Gastroesophageal sphincter (tissue), 3 donors: Measurements from ENCODE around the gene EME1.

Experiments used
- CTCF ChIP-seq, 4 experiments: fragments of 200-600 bp in 2 of 4; fragments of 450-650 bp in 2 of 4; sonication (generic) in 1 of 4; IDR thresholded peaks; one replicate each; pipeline ENCODE4 v1.5.1; 2017 to 2019; ENCODE audit warnings: antibody characterized with exemption in 4 of 4, mild to moderate bottlenecking in 2 of 4, moderate library complexity in 2 of 4
- EP300 ChIP-seq: sonication (generic); formaldehyde crosslinking; IDR thresholded peaks from one replicate; pipeline ENCODE4 v1.6.1; 2017; ENCODE audit warnings: antibody characterized with exemption, mild to moderate bottlenecking
- POLR2A ChIP-seq, 2 donors: fragments of 450-650 bp; IDR thresholded peaks; one replicate each; pipeline ENCODE4 v1.6.1; 2017; ENCODE audit warnings: antibody characterized with exemption in 2 of 2, mild to moderate bottlenecking in 2 of 2, moderate library complexity in 1 of 2
- POLR2AphosphoS5 ChIP-seq: sonication (generic); formaldehyde crosslinking; IDR thresholded peaks from one replicate; pipeline ENCODE4 v1.6.1; 2017; ENCODE audit warnings: antibody characterized with exemption

GRCh38 chr17:50363217-50364060 is 9.6 kb upstream of the EME1 start:
- TF ChIP-seq EP300 (no peak), POLR2A (IDR thresholded peaks at IDR 0.05) (no peak), CTCF (IDR thresholded peaks at IDR 0.05) (no peak), POLR2AphosphoS5 (no peak)
